ENCODE data around the gene ST14. TPM values are rescaled to one million over a fixed set of nuclear protein-coding genes. Genes with fewer than 3 reads are reported as not detected.

Gene ST14
- total and polyA plus RNA-seq, 10 of the 15 experiments (the other 5 are each of a cell fraction or from before 2014, with no cell fraction given) = 0.02 to 3.9 (median 0.73) TPM; not detected in 2

DNA sequence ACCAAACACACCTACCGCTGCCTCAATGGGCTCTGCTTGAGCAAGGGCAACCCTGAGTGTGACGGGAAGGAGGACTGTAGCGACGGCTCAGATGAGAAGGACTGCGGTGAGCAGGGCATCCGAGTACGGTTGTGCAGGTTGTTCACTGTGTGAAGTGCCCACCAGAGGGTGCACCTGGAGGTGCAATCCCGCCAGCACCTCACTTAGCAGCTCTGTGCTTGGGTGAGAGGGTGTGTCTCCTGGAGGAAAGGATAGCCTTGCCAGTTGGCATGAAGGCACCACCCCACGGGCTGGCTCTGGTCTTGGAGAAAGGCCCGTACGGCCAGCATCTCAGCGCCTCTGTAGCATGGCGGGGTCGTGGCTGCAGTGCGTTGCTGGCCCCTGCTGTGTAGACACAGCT lies 39.4 kb downstream of the ST14 start (continued):
- TF ChIP-seq IRF3 (IDR thresholded peaks at IDR 0.05) (no peak), RELA (IDR thresholded peaks at IDR 0.05; ENCODE audit: borderline replicate concordance, partially characterized antibody) (no peak)

- no peak overlapping the region for H3K4me2 ChIP-seq (ENCODE audit: control insufficient read depth, insufficient read depth)
- no peak overlapping the region for H3K4me3 ChIP-seq
- DNase-seq (ENCODE audit: low read depth, low spot score) (no peak), ATAC-seq (no peak), FAIRE-seq (no peak)
- H4K20me1 ChIP-seq (ENCODE audit: control insufficient read depth, insufficient read depth) = no peaks in the 10 kb centered on the region
- peaks cover 0 to 2% of the 10 kb centered on the region in 2 experiments; a peak in 1 of 4 replicates for H3K36me3 ChIP-seq (ENCODE audit: control insufficient read depth in 2 of 2, insufficient read depth in 2 of 2, low read length in 1 of 2)
- RAD21 ChIA-PET (ENCODE audit: unreplicated experiment) = no interaction called here
- SMC1A ChIA-PET (ENCODE audit: uncharacterized antibody, unreplicated experiment) = no interaction called here
- no peaks in the 10 kb centered on the region for H3K4me1 ChIP-seq (ENCODE audit: control insufficient read depth, insufficient read depth, low read length)
- TF ChIP-seq RBBP5 (conservative IDR thresholded peaks at IDR 0.05) (no peak), SPI1 (IDR thresholded peaks at IDR 0.05; ENCODE audit: borderline replicate concordance, insufficient read depth, low read depth, low read length) (no peak), SKIL (IDR thresholded peaks at IDR 0.05; ENCODE audit: low read depth, poor library complexity, severe bottlenecking) (no peak), ZSCAN29 (IDR thresholded peaks at IDR 0.05) (no peak), ZNF207 (IDR thresholded peaks at IDR 0.05; ENCODE audit: borderline replicate concordance) (no peak), ZBTB4 (CRISPR knock-in tag; IDR thresholded peaks at IDR 0.05) (no peak), NRF1 (conservative IDR thresholded peaks at IDR 0.05; ENCODE audit: low read depth, low read length) (no peak), MTA3 (IDR thresholded peaks at IDR 0.05; ENCODE audit: borderline replicate concordance, low read length) (no peak), DPF2 (IDR thresholded peaks at IDR 0.05) (no peak), NFYA (IDR thresholded peaks at IDR 0.05; ENCODE audit: borderline replicate concordance, low read depth, low read length) (no peak), EGR1 (IDR thresholded peaks at IDR 0.05; ENCODE audit: borderline replicate concordance in 1 of 2, low read depth in 2 of 2, low read length in 2 of 2) (no peak), YY1 (IDR thresholded peaks at IDR 0.05; ENCODE audit: low read depth, low read length) (no peak), BMI1 (IDR thresholded peaks at IDR 0.05; ENCODE audit: borderline replicate concordance) (no peak), FOXK2 (IDR thresholded peaks at IDR 0.05) (no peak), CBFB (IDR thresholded peaks at IDR 0.05; ENCODE audit: low read depth) (no peak), IRF4 (IDR thresholded peaks at IDR 0.05; ENCODE audit: low read depth, low read length) (no peak)
- no TSS peak for BruUV-seq (replicated peaks)
- H3K27me3 ChIP-seq (replicated peaks in 1 of 2; ENCODE audit: control insufficient read depth in 2 of 2, insufficient read depth in 2 of 2, low read length in 1 of 2) = no peaks in the 10 kb centered on the region
- intact Hi-C loops (cut with micrococcal nuclease; ENCODE audit: unreplicated experiment) (no loop called here), in situ Hi-C loops (cut with MboI) (no loop called here)
- no peak overlapping the region for H3K27ac ChIP-seq (ENCODE audit: control insufficient read depth, insufficient read depth)
- CTCF ChIA-PET = interaction anchor here (0.9 kb wide), 1 partner anchor 54 kb away, joined by 3 read pairs; no protein-coding TSS in a partner anchor
- POLR2A ChIA-PET = no interaction called here
- no peak overlapping the region for H3K9ac ChIP-seq (ENCODE audit: control insufficient read depth, insufficient read depth, low read length)
- 63% methylated on average over 12 of the region's 12 CpGs for WGBS (ENCODE audit: insufficient coverage, insufficient replicate concordance, low lambda C conversion rate, missing lambda C conversion rate)
- no peaks in the 10 kb centered on the region for H3K9me3 ChIP-seq (replicated peaks; ENCODE audit: control insufficient read depth, insufficient read depth, low read length)
- H3K79me2 ChIP-seq (ENCODE audit: control insufficient read depth, insufficient read depth, low read length) = no peaks in the 10 kb centered on the region
- no peak overlapping the region for H2AFZ ChIP-seq (ENCODE audit: control insufficient read depth, low read depth, low read length)
Observed at GRCh38 chr11:130199792-130200191, 40.2 kb downstream of the ST14 start.

All from GM12878 (cell line).